ENCODE measurements around the gene DNAJB12. TPM values are rescaled to one million over a fixed set of nuclear protein-coding genes. Genes with fewer than 3 reads are reported as not detected.

The DNAJB12 gene
- total and polyA plus RNA-seq, 4 donors, result 15.9 to 22.0 (median 18.9) TPM

DNA sequence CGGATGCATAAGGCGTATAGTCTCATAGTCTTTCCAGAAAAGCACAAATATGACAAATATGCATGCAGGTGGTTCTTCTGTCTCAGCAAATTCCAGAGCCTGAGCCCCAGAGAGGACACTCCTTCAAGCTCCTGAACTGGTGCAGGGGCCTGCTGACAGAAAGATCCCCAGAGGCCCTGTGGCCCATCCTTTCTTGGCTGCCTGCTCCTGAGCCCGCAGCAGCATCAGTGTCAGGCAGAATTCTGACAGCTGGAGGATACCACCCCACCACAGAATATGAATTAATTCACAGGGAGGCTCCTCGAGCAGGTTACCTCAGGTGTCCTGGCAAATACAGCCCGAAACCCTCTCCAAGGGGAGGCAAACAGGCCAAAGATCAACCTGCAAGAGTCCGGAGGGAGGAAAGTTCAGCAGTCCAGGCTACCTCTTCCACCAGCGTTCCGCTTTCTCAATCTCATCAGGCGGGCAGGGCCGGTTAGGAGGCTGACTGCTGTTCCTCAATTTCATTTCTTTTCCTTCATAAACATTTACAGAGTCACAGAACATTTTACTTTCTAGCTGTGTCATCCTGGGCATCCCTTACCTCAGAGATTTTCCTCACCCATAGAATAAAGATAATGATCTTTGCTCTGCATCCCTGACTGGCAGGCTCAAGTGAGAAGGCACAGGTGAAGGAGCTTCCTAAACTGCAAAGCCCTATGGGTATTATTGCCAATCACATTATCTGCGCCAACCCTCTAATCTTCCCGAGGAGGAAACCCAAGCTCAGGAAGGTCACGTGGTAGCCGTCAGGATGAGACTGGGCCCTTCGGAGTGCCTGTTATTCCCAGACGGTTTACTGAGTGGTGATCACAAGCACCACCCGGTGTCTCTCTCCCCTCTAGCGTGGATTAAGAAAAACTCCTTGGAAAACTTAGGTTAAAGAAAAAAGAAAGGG, 1.4 kb downstream of the DNAJB12 start (continued):
- TF ChIP-seq, protein P1, sequence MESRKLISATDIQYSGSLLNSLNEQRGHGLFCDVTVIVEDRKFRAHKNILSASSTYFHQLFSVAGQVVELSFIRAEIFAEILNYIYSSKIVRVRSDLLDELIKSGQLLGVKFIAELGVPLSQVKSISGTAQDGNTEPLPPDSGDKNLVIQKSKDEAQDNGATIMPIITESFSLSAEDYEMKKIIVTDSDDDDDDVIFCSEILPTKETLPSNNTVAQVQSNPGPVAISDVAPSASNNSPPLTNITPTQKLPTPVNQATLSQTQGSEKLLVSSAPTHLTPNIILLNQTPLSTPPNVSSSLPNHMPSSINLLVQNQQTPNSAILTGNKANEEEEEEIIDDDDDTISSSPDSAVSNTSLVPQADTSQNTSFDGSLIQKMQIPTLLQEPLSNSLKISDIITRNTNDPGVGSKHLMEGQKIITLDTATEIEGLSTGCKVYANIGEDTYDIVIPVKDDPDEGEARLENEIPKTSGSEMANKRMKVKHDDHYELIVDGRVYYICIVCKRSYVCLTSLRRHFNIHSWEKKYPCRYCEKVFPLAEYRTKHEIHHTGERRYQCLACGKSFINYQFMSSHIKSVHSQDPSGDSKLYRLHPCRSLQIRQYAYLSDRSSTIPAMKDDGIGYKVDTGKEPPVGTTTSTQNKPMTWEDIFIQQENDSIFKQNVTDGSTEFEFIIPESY (IDR thresholded peaks at IDR 0.05), result no peak
- TF ChIP-seq FOXA2 (IDR thresholded peaks at IDR 0.05), result no peak
- no peak for TF ChIP-seq GABPA (IDR thresholded peaks at IDR 0.05 in 1 of 2, conservative IDR thresholded peaks at IDR 0.05 in 1 of 2)
- no peak for TF ChIP-seq EGR1 (IDR thresholded peaks at IDR 0.05; ENCODE audit: low read depth in 2 of 2)

DNA sequence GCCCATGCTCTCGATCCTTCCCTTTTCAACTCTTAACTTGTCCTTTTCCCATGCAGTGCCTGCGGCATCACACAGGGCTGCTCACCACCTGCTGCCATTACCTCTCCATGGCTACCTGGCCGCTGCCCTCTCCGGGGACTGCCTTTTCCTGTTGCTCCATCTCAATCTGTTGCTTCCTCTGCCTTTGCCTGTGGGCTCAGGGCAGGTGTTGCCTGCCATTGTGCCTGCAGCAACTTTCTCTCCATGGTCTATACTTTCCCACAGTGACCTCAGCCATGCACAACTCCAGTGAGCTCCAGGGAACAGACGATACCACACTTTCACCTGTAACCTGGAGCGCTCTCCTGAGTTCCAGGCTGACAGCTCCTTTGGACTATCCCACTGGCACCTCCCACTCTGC, 3.2 kb downstream of the DNAJB12 start:
- WGBS, result 95% methylated on average over 6 of the region's 6 CpGs
- Histone ChIP-seq H3K4me3 (ENCODE audit: low read depth in 1 of 3, low read length in 3 of 3) (no peak overlapping the region), H3K4me1 (ENCODE audit: control insufficient read depth in 4 of 4, insufficient read depth in 4 of 4, low read length in 3 of 4) (peaks cover 3 to 23% (median 17%) of the 10 kb centered on the region in 4 donors), H3K9ac (ENCODE audit: low read depth in 1 of 2, low read length in 2 of 2) (no peak overlapping the region), H3K36me3 (ENCODE audit: control insufficient read depth in 4 of 4, insufficient read depth in 3 of 4, low read depth in 1 of 4, low read length in 3 of 4) (peaks cover 0 to 10% (median 9%) of the 10 kb centered on the region in 4 donors), H3K27me3 (ENCODE audit: control insufficient read depth in 4 of 4, insufficient read depth in 4 of 4, low read length in 3 of 4) (no peaks in the 10 kb centered on the region), H3K27ac (ENCODE audit: low read depth in 1 of 2, low read length in 2 of 2) (no peak overlapping the region), H3K9me3 (ENCODE audit: control insufficient read depth in 4 of 4, low read length in 3 of 4) (no peaks in the 10 kb centered on the region)
- TF ChIP-seq FOXA2 (IDR thresholded peaks at IDR 0.05) (no peak), RAD21 (IDR thresholded peaks at IDR 0.05) (no peak), RXRA (IDR thresholded peaks at IDR 0.05) (no peak), JUND (IDR thresholded peaks at IDR 0.05) (no peak), HNF4G (IDR thresholded peaks at IDR 0.05) (no peak)
- TF ChIP-seq, protein P2, sequence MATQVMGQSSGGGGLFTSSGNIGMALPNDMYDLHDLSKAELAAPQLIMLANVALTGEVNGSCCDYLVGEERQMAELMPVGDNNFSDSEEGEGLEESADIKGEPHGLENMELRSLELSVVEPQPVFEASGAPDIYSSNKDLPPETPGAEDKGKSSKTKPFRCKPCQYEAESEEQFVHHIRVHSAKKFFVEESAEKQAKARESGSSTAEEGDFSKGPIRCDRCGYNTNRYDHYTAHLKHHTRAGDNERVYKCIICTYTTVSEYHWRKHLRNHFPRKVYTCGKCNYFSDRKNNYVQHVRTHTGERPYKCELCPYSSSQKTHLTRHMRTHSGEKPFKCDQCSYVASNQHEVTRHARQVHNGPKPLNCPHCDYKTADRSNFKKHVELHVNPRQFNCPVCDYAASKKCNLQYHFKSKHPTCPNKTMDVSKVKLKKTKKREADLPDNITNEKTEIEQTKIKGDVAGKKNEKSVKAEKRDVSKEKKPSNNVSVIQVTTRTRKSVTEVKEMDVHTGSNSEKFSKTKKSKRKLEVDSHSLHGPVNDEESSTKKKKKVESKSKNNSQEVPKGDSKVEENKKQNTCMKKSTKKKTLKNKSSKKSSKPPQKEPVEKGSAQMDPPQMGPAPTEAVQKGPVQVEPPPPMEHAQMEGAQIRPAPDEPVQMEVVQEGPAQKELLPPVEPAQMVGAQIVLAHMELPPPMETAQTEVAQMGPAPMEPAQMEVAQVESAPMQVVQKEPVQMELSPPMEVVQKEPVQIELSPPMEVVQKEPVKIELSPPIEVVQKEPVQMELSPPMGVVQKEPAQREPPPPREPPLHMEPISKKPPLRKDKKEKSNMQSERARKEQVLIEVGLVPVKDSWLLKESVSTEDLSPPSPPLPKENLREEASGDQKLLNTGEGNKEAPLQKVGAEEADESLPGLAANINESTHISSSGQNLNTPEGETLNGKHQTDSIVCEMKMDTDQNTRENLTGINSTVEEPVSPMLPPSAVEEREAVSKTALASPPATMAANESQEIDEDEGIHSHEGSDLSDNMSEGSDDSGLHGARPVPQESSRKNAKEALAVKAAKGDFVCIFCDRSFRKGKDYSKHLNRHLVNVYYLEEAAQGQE (IDR thresholded peaks at IDR 0.05), result no peak
- TF ChIP-seq, protein P3, sequence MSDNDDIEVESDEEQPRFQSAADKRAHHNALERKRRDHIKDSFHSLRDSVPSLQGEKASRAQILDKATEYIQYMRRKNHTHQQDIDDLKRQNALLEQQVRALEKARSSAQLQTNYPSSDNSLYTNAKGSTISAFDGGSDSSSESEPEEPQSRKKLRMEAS (IDR thresholded peaks at IDR 0.05), result no peak
- TF ChIP-seq, protein P4, sequence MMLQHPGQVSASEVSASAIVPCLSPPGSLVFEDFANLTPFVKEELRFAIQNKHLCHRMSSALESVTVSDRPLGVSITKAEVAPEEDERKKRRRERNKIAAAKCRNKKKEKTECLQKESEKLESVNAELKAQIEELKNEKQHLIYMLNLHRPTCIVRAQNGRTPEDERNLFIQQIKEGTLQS (IDR thresholded peaks at IDR 0.05), result no peak
- TF ChIP-seq, protein P1 (IDR thresholded peaks at IDR 0.05), result no peak
- TF ChIP-seq, protein P5, sequence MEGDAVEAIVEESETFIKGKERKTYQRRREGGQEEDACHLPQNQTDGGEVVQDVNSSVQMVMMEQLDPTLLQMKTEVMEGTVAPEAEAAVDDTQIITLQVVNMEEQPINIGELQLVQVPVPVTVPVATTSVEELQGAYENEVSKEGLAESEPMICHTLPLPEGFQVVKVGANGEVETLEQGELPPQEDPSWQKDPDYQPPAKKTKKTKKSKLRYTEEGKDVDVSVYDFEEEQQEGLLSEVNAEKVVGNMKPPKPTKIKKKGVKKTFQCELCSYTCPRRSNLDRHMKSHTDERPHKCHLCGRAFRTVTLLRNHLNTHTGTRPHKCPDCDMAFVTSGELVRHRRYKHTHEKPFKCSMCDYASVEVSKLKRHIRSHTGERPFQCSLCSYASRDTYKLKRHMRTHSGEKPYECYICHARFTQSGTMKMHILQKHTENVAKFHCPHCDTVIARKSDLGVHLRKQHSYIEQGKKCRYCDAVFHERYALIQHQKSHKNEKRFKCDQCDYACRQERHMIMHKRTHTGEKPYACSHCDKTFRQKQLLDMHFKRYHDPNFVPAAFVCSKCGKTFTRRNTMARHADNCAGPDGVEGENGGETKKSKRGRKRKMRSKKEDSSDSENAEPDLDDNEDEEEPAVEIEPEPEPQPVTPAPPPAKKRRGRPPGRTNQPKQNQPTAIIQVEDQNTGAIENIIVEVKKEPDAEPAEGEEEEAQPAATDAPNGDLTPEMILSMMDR (IDR thresholded peaks at IDR 0.05; ENCODE audit: low read depth, low read length, missing input control), result no peak
- no peak for DNase-seq (ENCODE audit: low spot score)

Measured in liver (tissue), 9 donors.